ENCODE results near the gene EEPD1.

- no peak for TF ChIP-seq CTCF (IDR thresholded peaks at IDR 0.05)
- TF ChIP-seq POLR2A (IDR thresholded peaks at IDR 0.05): no peak
These were observed 33.5 kb downstream of the EEPD1 start for GRCh38 chr7:36186359-36187121.
